ENCODE measurements around the gene SAMD8.

GRCh38 chr10:75207079-75207856 lies 95.8 kb downstream of the SAMD8 start:
- TF ChIP-seq CHD7 (IDR thresholded peaks at IDR 0.05; ENCODE audit: insufficient replicate concordance, low read length) (no peak), CTCF (IDR thresholded peaks at IDR 0.05; ENCODE audit: control extremely low read depth in 1 of 3, insufficient read depth in 1 of 3, low read depth in 1 of 3, low read length in 3 of 3) (no peak), POLR2A (IDR thresholded peaks at IDR 0.05; ENCODE audit: control extremely low read depth in 1 of 2, low read depth in 2 of 2, low read length in 2 of 2) (no peak), ATF3 (IDR thresholded peaks at IDR 0.05; ENCODE audit: insufficient read depth, low read depth, low read length) (no peak)

Measured in H1 (cell line).